GM10266 (cell line): ENCODE results near the gene ALG13.
"Not testable (repeated sequence)": the region's sequence is repeated elsewhere in the genome, so short reads cannot be mapped to it uniquely, and the experiment has no call there.

Experiments
- DNase-seq: peaks from one replicate; pipeline ENCODE4 v3.0.0; 2012; ENCODE audit errors: extremely low spot score
- TF ChIP-seq, protein P1 (sequence below): IDR thresholded peaks from 2 replicates; pipeline ENCODE4 v1.5.1; 2012; ENCODE audit warnings: mild to moderate bottlenecking, low read depth; ENCODE audit not compliant: control insufficient read depth, insufficient read depth; ENCODE audit errors: missing control alignments

Gene ALG13

GRCh38 chrX:111680988-111681779 lies at the start of gene ALG13:
TSS of gene ALG13 (plus strand) at chrX:111681170. CDS start at chrX:111681219, 49 bp downstream.
- TF ChIP-seq, protein P1, sequence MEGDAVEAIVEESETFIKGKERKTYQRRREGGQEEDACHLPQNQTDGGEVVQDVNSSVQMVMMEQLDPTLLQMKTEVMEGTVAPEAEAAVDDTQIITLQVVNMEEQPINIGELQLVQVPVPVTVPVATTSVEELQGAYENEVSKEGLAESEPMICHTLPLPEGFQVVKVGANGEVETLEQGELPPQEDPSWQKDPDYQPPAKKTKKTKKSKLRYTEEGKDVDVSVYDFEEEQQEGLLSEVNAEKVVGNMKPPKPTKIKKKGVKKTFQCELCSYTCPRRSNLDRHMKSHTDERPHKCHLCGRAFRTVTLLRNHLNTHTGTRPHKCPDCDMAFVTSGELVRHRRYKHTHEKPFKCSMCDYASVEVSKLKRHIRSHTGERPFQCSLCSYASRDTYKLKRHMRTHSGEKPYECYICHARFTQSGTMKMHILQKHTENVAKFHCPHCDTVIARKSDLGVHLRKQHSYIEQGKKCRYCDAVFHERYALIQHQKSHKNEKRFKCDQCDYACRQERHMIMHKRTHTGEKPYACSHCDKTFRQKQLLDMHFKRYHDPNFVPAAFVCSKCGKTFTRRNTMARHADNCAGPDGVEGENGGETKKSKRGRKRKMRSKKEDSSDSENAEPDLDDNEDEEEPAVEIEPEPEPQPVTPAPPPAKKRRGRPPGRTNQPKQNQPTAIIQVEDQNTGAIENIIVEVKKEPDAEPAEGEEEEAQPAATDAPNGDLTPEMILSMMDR = peak; percentile 64
- DNase-seq = peak; percentile 75

GRCh38 chrX:111634823-111635729 lies 45.9 kb upstream of the ALG13 start:
- TF ChIP-seq, protein P1 = no peak
- no peak for DNase-seq

DNA sequence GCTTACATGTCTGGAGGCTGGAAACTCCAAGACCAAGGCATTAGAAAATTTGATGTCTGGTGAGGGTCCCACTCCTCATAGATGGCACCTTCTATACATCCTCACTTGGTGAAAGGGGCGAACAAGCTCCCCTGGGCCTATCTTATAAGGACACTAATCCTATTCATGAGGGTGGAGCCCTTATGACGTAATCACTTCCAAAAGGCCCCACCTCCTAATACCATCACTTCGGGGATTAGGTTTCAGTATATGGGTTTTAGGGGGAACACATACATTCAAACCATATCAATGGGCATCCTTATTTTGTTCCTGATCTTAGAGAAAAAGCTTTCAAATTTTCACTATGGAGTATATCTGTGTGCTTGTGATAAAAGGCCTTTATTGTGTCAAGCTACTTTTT lies 39.0 kb upstream of the ALG13 start:
- TF ChIP-seq, protein P1 = no peak
- DNase-seq = no peak

- not testable (repeated sequence) for DNase-seq
Measured at GRCh38 chrX:111645165-111645564, 35.8 kb upstream of the ALG13 start.

DNA sequence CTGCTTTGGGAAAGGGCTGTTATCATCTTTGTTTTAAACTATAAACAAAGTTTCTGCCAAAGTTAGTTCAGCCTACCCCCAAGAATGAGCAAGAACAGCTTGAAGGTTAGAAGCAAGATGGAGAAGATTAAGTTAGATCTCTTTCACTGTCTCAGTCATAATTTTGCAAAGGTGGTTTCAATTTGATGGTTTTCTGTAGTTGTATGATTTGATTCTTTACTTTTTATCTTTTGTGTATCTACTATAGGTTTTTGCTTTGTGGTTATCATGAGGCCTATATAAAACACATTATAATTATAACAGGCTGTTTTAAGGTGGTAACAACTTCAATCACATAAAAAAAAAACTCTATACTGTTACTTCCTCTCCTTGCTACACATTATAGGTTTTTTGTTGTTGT lies 35.4 kb upstream of the ALG13 start:
- TF ChIP-seq, protein P1 = no peak
- no peak for DNase-seq

DNA sequence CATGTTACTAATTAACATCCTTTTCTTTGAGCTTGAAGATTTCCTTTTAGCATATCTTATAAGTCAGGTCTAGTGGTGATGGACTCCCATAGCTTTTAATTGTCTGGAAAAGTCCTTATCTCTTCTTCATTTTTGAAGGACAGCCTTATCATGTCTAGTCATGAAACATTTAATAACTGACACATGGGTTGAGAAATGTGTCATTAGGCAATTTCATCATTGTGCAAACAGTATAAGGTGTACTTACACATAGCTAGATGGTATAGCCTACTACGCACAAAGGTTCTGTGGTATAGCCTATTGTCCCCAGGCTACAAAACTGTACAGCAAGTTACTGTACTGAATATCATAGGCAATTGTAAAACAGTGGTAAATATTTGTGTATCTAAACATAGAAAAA lies 34.5 kb upstream of the ALG13 start:
- DNase-seq = no peak
- TF ChIP-seq, protein P1 = no peak

- TF ChIP-seq, protein P1 = no peak
Measured at GRCh38 chrX:111648802-111649201, 32.2 kb upstream of the ALG13 start.

More at GRCh38 chrX:111648802-111649201, 32.2 kb upstream of the ALG13 start:
- no peak for DNase-seq
